ENCODE measurements around the gene HS3ST1.

HS3ST1 gene

DNA sequence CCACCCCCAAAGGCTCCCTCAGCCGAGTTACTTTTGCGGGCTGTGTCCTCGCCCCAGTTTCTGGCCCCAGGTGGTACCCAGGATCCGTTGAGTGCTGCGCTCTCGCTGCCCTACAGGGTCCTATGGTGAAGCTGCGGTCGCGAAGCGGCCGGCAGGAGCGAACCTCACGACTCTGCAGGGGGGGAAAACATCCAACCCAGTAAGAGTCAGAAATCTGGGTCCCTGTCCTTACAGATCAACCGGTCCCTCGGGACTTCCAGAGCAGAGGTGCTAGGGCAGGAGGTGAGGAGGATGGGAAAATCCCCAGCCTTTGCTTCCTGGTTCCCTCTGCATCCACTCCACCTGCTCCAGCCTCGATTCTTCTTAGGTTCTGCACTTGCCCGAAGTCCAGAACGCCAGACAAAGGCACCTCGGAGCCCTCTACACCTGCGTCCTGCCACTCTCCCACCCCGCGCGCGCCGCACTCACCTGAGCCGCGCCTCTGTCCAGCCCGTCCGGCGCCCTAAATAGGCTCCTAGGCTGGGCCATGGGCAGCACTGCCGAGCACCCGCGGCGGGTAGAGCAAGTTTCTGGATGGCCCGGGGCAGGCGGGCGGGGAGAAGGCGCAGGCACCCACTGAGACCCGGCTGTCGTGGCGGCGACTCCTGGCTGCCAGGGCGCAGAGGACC is at the start of gene HS3ST1:
TSS of gene HS3ST1 (minus strand) at position 664 of the 668 bp plus-strand sequence. CDS start 28,889 bp downstream, outside the sequence.
- no peak for DNase-seq

DNA sequence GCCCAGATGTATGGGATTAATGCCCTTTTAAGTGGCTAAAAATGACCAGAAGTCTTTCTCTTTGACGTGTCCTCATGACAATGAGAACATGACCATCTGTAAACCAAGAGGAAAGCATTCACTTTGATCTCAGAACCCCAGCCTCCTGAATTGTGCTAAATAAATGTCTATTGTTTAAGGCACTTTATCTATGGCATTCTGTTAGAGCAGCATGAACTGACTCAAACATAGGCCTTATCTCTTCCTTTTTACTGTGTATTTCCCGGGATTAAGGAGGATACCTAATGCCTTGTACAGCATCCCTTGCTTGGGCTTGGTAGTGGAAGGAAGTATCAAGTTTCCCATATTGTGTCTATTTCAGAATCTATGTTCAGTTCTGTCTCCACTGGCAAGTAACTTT is 47.2 kb upstream of the HS3ST1 start:
- DNase-seq = no peak

DNA sequence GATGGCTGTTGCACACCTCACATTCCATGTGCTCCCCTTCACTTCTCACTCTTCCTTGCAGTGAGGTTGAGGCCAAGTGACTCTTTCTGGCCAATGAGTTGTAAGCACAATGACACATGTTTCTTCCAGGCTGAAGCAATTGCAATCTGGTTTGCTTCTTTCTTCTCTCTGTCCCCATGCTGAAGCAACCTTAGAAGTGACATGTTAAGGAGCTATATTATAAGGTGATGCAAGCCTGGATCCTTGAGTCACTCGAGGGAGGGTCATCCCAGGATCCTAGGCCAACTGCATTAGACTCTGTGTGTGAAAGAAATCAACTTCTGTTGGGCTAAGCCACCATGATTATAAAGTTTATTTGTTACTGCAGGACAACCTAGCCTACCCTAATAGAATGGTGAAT is 45.5 kb upstream of the HS3ST1 start:
- no peak for DNase-seq

DNA sequence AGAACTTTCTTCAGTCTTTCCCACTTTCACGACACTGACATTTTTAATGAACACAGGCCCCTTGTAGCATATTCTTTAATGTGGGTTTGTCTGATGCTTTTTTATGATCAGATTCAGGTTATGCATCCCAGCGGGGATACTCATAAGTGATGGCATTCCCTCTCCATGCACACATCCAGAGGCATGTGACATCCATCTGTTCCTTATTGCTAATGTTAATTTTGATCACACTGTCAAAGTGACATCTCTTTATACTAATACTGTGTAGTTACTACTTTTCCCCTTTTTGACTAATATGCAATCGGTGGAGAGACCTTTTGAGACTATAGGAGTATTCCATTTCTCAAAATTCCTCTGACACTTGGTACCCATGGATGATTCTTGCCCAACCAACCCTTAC is 43.8 kb upstream of the HS3ST1 start:
- no peak for DNase-seq

DNA sequence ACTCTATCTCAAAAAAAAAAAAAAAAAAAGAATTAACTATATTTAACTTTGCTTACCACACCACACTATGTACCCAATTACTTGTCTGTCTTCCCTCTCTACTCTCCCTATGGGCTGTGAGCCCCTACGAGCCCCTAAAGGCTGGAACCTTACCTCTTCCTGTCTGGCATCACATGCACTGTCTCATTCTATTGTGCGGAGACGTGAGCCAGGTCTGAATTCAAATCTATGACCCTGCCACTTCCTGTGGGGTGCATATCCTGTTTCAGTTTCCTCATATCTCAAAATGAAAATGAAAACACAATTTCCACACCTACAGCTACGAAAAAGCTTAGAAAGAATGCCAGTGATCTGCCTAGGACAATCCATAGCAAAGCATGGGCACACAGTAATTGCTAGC is 42.9 kb upstream of the HS3ST1 start:
- DNase-seq = no peak

DNA sequence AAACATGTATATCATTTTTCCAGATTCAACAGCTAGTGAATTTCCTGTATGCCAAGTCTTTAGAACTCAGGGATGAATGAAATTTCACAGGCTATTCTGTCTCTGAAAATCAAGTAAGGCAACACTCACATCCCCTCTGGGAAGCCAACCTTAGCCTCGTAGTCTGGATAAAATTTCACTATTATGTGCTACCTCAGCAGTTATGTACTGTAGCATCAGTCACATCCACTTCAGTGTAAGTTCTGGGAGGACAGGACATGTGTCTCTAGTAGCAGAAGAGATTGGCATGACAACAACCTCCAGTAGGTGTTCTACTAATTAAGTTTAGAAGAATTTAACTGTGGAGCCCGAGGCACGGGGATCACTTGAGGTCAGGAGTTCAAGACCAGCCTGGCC is 42.4 kb upstream of the HS3ST1 start:
- no peak for DNase-seq

DNA sequence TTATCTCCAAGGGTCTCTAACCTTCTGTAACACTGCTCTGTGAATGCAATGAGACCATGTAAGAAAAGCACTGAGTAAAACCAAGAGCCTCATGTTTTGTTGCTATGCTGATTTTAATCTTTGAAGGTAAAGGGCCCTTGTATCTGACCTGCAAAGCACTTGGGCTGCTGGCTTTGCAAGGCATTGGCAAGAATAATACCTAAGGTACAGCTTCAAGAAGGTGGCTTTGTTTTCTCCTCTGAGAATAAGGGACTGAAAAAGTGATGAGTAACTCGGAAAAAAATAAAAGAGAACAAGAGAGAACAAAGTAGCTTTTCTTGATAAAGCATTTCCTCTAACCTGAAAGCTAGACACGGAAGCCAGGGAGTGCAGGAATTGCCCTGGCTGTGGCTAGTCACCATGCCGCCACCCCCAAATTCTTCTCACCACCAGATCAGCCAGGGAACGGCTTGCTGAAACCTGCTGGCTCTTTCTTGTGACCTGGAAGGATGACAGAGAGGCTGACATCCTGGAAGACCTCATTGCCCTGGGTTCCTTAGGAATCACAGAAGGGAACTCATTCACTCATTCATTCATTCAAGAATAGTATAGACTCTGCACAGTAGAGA is 41.8 kb upstream of the HS3ST1 start:
- no peak for DNase-seq

DNA sequence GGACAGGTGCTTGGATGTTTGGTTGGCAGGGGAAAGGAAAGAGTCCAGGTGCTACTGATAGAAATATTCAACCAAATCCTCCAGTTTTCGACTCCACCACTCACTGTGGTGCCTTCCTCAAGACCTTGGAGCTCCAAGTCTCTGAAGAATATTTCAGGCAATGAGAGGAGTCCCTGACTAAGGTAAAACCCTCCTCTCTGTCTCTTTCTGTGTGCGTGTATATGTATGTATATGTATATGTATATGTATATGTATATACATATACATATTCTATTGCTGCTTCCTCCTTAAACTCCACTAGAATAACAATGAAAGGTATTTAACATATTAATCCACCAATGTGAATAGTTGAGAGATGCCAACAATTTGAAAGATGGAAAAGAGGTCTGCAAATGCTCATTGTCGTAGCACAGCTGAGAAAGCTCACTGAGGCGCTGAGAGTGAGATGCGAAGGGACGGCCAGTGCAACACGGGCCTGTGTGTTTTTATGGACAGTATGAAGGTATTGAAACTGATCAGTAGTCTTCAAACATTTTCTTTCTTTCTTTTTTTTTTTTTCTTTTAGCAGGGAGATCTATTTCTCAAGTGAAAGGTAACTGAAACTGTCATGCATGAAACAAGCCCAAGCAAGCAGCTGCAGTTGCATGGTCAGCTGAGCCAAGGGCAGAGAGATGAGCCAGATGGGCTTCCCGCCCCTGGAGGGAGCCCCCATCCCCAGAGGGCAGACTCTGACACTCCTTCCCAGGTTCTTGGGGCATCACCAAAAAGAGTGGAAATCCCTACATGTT is 41.1 kb upstream of the HS3ST1 start:
- no peak for DNase-seq

DNA sequence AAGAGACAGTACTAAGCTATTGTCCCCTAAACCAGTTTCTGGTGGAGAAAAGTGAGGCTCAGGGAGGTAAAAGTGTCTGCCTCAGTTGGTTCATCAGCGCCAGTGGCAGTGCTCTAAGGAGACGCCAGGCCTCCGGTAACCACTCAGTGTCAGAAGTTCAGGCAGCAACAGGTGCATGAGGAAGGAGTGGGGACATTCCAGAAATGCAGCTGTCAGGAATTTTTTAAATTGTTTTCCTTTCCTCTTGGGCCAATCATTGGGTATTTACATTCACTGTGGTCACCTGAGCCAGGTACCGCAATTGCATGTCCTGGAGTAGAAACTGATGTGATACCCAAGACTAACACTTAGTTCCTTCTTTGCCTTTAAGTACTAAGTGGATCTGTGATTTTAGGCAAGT is 40.2 kb upstream of the HS3ST1 start:
- DNase-seq = no peak

DNA sequence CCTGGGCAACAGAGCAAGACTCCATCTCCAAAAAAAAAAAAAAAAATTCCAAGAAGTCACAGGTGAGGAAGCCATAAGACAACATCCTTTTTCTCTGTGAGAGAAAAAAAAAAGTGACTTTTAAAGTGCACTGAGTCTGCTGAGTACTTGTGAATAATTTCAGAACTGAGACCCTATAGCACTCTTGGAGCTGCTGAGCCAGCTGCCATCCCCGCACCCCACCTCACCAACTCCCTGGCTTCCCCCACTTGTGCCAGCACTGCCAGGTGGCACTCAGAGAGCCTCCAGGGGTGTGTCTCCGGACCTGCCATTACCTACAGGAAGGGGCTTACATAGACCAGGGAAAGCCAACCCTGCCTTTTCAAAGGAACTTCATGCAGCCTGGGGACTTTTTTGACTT is 39.2 kb upstream of the HS3ST1 start:
- no peak for DNase-seq

DNA sequence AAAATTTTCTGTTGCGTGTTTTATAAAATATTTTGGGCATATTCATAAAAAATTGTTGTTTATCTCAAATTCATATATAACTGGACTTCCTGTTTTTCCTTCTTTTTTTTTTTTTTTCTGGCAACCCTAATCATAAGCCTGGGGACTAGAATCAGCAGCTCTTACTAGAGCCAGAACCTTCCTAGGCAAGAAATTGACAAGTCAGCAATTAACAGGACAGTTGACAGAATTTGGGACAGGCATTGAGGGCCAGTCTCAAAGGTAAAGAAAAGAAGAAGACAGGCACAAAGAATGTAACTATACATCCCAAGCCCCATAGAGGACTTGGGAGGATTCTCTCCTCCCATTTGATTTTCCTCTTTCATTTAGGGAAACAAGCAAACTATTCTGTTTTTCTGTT is 35.0 kb upstream of the HS3ST1 start:
- DNase-seq = no peak

DNA sequence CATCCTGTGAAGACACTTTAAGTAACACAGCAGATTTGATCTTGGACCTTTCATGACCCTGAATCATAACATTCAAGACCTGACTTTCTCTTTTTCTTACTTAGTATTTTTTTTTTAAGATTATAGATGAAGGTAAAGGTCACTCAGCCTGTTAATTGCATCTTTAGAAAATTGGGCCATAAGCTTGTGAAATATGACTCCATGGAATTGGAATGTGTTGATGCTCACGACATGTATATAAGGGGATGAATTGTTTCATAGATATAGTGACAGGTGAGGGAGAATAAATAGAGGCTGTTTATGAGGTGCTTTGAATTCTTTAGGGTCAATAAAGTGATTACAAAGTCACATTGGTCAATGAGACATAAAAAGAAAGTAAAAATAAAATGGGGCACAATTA is 27.7 kb upstream of the HS3ST1 start:
- DNase-seq = no peak

DNA sequence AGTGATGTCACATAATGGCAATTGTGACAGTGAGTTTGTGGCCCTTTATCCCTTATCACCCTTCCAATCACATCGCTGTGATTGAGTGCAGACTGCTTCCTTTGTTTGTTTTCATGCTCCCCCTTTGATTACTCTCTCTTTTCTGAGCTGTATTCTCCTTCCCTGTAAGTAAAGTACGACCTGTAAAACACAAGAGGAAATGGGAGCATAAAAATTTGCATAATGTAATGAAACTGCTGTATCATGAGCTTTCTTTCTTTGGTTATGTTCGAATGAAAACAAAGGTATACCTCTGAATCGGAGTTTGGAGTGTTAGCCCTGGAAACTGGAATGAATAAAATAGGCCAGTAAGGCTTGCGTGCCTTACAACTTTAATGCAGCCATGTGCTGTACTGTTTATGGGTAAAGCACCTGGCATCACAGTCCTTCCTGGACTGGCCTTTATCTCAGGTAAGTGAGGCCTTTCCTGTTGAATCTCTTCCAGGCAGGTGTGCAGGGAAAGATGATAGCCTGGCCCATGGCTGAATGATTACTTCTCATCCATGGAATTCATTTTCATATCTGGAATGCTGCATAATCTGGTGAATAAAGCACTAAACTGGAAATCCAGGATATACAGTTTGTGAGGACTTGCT is 26.6 kb upstream of the HS3ST1 start:
- peak; percentile 29 for DNase-seq

DNA sequence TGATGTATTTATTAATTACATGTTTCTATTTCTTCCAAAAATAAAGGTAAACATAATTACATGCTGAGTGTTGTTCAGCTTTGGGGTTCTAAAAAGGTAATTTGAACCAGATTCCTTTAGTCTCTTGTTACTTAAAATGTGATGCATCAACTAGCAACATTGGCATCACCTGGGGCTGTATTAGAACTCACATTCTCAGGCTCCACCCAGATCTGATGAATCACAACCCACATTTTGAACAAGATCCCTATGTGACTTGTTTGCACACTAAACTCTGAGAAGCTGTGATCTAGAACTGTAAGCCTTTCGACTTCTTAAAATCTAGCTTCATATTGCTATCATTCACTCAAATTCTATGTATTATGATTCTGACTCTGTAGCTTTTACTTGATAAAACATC is 23.0 kb upstream of the HS3ST1 start:
- no peak for DNase-seq

DNA sequence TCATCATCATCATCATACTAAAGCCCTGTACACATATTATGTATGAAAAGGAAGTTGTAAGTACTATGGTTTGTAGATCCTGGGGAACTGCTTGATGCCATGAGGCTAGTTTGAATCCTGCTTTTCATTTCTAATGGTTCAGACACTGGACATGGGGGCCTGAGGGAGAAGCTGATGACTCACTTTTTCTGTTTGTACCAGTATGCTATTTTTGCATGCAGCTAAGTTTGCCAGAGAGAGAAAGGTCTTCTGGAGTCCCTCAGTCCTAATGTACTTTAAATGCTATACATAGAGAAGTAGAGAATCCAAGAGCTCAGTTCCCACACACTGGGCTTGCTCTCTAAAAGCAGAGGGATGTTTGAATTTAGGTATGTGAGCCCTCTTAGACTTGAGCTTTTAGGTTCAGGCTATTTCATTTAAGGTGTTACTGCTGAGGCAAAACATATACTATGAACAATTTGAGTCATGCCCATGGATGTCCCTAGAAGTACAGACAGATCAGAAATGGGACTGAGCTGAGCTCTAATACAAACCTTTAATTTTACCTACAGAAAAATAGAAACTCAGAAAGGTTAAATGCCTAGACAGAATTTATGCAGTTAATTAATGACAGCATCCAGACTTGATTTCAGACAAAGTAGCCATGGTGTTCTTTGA is 17.6 kb upstream of the HS3ST1 start:
- no peak for DNase-seq

DNA sequence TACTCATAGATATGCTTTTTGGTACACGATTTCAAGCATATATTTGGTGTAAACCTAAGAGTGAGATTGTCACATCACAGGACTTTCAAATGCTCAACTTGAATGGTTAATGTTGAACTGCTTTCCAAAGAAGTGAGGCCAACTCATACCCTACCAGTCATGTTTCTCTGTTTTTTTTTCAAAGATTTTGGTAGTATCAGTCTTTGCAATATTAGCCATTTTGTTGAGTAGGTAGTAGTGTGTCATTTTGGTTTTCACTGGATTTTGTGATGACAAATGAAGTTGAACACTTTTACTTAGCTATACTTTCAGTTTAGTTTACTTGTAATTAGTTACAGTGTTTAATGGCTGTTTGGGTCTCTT is 12.5 kb upstream of the HS3ST1 start:
- no peak for DNase-seq

DNA sequence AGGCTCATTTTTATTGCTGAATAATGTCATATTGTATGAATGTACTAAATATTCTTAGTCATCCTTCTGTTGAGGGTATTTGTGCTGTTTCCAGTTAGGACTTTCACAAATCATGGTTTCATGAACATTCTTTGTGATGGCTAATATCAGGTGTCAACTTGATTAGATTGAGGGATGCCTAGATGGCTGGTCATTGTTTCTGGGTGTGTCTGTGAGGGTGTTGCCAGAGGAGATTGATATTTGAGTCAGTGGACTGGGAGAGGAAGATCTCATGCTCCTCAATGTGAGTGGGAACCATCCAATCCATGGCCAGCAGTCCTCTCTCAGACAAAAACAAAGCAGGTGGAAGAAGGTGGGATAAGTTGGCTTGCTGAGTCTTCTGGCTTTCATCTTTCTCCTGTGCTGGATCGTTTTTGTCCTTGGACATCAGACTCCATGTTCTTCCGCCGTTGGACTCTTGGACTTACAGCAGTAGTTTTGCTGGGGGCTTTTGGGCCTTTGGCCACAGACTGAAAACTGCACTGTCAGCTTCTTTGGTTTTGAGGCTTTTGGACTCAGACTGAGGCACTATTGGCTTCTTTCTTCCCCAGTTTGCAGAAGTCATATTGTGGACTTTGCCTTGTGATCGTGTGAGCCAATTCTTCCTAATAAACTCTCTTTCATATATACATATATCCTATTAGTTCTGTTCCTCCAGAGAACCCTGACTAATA is 11.9 kb upstream of the HS3ST1 start:
- DNase-seq = no peak

DNA sequence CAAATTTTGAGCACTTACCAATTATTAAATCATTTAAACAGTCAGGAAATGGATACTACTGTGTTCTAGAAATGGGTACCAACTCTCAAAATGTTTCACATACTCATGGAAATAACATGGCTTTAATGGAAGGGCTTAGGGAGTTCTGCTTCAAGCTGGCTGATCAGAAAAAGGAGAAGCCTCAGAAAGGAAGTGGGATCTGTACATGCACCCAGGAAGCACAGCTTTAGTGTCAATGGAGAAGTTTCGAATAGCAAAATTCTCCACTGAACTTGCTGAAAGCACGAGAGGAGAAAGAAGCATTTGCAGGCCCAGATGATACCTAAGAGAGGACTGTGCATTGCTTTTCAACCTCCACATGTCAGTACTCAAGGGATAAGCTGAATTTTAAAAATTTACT is 11.1 kb upstream of the HS3ST1 start:
- no peak for DNase-seq

DNA sequence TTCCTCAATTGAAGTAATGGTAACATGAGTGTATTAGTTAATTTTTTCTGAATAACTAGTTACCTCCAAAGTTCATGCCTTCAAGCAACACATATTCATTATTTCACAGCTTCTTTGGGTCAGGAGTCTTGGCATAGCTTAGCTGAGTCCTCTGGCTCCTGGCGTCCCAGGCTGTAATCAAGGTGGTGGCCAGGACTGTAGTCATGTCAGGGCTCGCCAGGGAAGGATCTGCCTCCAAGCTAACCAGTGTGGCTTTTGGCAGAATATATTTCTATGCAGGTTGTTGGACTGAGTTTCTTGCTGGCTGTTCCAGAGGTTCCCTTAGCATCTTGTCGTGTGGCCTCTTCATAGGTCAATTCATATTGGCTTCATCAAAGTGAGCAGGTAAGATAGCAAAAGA is 10.0 kb upstream of the HS3ST1 start:
- DNase-seq = no peak

DNA sequence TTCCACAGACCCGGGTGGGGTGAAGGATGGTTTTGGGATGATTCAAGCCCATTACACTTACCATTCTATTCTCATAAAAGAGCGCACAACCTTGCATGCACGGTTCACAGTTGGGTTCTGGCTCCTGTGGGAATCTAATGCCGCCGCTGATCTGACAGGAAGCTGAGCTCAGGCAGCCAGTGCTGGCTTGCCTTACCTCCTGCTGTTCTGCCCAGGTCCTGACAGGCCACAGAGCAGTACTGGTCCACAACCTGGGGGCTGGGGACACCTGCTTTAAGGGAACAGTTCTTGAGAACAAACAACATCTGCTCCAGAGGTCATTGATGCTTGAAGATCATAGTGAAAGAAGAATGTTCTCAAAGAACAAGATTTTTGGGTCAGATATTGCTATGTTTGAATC is 8.0 kb upstream of the HS3ST1 start:
- DNase-seq = no peak

DNA sequence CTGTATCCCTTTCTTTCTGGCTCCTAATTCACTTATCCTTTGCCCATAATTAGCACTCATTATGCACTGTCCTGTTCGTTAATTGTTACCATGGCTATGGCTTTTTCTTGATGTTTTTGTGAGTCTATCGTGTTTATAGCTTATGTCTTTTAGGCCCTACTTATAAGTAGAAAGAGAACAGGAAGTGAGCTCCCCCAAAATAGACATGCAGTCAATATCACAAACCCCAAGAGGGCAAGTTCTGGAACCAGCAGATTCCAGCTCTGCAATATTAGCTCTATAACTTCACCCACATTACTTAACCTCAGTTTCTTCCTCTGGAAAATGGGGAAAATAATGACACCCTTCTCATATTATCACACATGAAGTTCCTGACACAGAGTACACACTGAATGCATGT is 7.4 kb upstream of the HS3ST1 start:
- no peak for DNase-seq

DNA sequence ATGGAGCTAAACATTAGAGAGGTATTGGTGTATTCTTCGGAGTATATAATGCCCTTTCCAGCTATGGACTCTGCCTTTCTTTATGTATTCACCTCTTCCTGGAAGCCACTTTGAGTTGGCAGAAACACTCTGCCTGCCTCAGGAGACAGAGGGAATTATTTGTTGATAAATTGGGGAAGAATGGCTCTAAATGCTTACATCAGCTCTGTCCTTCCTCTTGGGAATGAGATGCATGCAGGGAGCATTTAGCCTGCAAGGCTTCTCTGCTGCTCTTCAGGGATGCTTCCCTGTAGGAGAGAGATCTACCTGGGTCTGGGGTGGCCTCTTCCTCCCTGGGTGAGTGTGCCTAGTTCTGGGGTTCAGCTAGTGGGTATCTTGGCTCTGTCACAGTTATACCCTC is 6.9 kb upstream of the HS3ST1 start:
- DNase-seq = no peak

DNA sequence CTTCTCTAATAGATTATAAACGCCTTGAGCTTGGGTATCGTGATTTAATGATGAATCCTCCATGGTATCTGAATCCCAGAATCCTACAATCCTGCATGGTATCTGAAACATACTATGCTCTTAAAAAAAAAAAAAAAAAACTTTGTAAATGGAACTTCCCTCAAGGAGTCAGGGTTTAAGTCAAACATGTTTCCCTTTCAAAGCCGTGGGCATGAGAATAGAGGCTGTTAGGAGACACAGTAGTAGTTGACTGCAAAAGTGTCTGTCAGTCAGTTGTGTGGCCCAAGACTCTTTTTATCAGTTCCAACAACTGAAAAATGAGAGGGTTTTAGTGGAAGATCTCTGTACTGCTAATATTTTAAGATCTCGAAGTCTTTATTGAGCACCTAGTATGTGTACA is 2.4 kb upstream of the HS3ST1 start:
- no peak for DNase-seq
